Urinary bladder (tissue), 4 donors: Measurements from ENCODE around the gene CHP1. TPM values are rescaled to one million over a fixed set of nuclear protein-coding genes. Genes with fewer than 3 reads are reported as not detected.
"Not testable (repeated sequence)": the region's sequence is repeated elsewhere in the genome, so short reads cannot be mapped to it uniquely, and the experiment has no call there.

Experiments used
- DNase-seq: peaks from one replicate; pipeline ENCODE4 v3.0.0-alpha.2; 2015; ENCODE audit errors: extremely low spot score
- H3K27ac ChIP-seq: one replicate; pipeline ENCODE4 v1.5.1; 2013; ENCODE audit warnings: low read depth, mild to moderate bottlenecking, moderate library complexity
- H3K36me3 ChIP-seq: one replicate; pipeline ENCODE4 v1.6.1; 2013; ENCODE audit warnings: mild to moderate bottlenecking, moderate library complexity; ENCODE audit not compliant: insufficient read depth
- H3K4me1 ChIP-seq: one replicate; pipeline ENCODE4 v1.6.1; 2013; ENCODE audit warnings: mild to moderate bottlenecking, moderate library complexity; ENCODE audit not compliant: insufficient read depth
- H3K4me3 ChIP-seq: one replicate; pipeline ENCODE4 v1.5.1; 2013; ENCODE audit warnings: low read depth, low read length
- WGBS: extraction: QIAGEN DNeasy Blood & Tissue Kit; methylation state at CpG from one replicate; pipeline ENCODE4 v1.1.7; 2013; 5-methylcytosine and 5-hydroxymethylcytosine counted together
- polyA plus RNA-seq: library from polyadenylated mRNA; stranded (reverse); fragments of 200-250 nt; gene quantifications from one replicate; pipeline ENCODE4 v1.2.3, GENCODE V29; 2013
- total RNA-seq: library from RNA; depleted of rRNA; stranded (reverse); fragments of >200 nt; gene quantifications from one replicate; pipeline ENCODE4 v1.2.3, GENCODE V29; 2014
- donor health status: healthy with polysubstance abuse.
- donor health status: healthy.

The CHP1 gene
- total and polyA plus RNA-seq, 2 donors: 45.6 to 53.3 TPM

DNA sequence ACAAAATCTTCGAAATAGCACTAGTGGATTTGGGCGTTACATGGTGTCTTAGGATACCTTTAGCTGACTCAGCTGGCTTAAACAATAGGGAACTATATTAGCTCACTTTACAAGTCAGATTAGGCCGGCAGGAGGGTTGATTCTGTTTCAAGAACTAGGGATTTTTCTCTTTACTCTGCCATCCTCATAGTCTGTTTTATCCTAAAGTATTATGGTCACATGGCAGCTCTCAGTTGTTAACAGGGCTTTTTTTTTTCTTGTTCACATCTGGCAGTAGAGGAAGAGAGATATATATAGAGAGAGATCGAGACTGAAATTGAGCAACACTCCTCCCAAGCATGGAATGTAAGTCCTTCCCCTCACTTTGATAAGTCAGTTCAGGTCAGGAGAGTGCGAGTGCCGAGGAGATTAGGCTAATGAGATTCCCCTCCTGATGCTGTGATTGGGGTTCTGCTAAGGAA is 32.9 kb downstream of the CHP1 start:
- DNase-seq: no peak
- no peaks in the 10 kb centered on the region for H3K4me1 ChIP-seq
- WGBS: 66% methylated on average over 6 of the region's 6 CpGs
- no peak overlapping the region for H3K27ac ChIP-seq
- H3K4me3 ChIP-seq: no peak overlapping the region
- H3K36me3 ChIP-seq: peaks cover 2% of the 10 kb centered on the region

DNA sequence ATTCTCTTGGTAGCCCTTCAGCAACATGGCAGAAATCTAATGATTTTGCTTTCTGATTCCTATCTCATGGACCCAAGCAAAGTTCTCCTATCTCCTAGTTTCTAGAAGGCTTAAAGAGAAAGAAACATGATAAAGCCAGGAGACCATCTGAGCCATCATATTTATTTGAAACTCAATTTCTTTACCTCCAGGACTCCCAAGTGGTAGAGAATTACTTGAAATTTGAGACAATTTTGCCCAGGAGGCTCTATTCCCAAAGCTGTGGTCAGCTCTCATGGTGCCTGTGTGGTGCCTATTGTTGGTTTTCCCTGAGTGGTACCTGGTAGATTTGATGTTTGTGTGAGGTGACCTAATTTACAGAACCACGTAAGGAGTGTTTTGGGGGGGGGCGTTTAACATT is 38.8 kb downstream of the CHP1 start:
- no peak for DNase-seq
- no peak overlapping the region for H3K4me3 ChIP-seq
- peaks cover 2% of the 10 kb centered on the region for H3K36me3 ChIP-seq
- 93% methylated on average over 2 of the region's 2 CpGs for WGBS
- no peak overlapping the region for H3K27ac ChIP-seq
- no peaks in the 10 kb centered on the region for H3K4me1 ChIP-seq

- H3K4me3 ChIP-seq: no peak overlapping the region
- H3K4me1 ChIP-seq: no peaks in the 10 kb centered on the region
- peaks cover 2% of the 10 kb centered on the region for H3K36me3 ChIP-seq
- no peak overlapping the region for H3K27ac ChIP-seq
- no peak for DNase-seq
Measured at GRCh38 chr15:41276831-41277230, 45.8 kb downstream of the CHP1 start.

- 88% methylated on average over 3 of the region's 3 CpGs for WGBS
- no peak overlapping the region for H3K4me3 ChIP-seq
- no peaks in the 10 kb centered on the region for H3K36me3 ChIP-seq
- DNase-seq: no peak
- H3K27ac ChIP-seq: no peak overlapping the region
- H3K4me1 ChIP-seq: no peaks in the 10 kb centered on the region
Measured at GRCh38 chr15:41278319-41278718, 47.3 kb downstream of the CHP1 start.

- no peaks in the 10 kb centered on the region for H3K36me3 ChIP-seq
- 93% methylated on average over 1 of the region's 1 CpG for WGBS
- H3K27ac ChIP-seq: no peak overlapping the region
- H3K4me3 ChIP-seq: no peak overlapping the region
- no peaks in the 10 kb centered on the region for H3K4me1 ChIP-seq
- DNase-seq: no peak
Measured at GRCh38 chr15:41279535-41280283, 48.6 kb downstream of the CHP1 start.

GRCh38 chr15:41281236-41281635 is 50.2 kb downstream of the CHP1 start:
- no peak overlapping the region for H3K4me3 ChIP-seq
- no peak for DNase-seq
- whole genome bisulfite sequencing: 82% methylated on average over 1 of the region's 1 CpG
- H3K27ac ChIP-seq: no peak overlapping the region
- no peaks in the 10 kb centered on the region for H3K36me3 ChIP-seq
- no peaks in the 10 kb centered on the region for H3K4me1 ChIP-seq

DNA sequence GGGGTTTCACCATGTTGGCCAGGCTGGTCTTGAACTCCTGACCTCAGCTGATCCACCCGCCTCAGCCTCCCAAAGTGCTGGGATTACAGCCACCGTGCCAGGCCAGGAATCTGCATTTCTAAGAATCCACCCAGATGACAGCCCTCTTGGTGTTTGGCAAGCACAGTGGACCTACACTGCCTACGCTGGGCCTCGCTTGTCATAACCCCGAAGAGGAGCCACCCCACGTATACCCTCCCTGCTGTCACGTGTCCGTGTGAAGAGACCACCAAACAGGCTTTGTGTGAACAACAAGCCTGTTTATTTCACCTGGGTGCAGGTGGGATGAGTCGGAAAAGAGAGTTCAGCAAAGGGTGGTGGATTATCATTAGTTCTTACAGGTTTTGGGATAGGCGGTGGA is 51.4 kb downstream of the CHP1 start:
- WGBS: 92% methylated on average over 10 of the region's 10 CpGs
- H3K4me1 ChIP-seq, H3K4me3 ChIP-seq, DNase-seq, H3K27ac ChIP-seq, H3K36me3 ChIP-seq: not testable (repeated sequence)

- not testable (repeated sequence) for H3K36me3 ChIP-seq, DNase-seq, H3K4me1 ChIP-seq, H3K27ac ChIP-seq
- 41% methylated on average over 19 of the region's 19 CpGs for WGBS
- peak overlapping the region; percentile 70 for H3K4me3 ChIP-seq
Measured at GRCh38 chr15:41282980-41283652, 52.0 kb downstream of the CHP1 start.

DNA sequence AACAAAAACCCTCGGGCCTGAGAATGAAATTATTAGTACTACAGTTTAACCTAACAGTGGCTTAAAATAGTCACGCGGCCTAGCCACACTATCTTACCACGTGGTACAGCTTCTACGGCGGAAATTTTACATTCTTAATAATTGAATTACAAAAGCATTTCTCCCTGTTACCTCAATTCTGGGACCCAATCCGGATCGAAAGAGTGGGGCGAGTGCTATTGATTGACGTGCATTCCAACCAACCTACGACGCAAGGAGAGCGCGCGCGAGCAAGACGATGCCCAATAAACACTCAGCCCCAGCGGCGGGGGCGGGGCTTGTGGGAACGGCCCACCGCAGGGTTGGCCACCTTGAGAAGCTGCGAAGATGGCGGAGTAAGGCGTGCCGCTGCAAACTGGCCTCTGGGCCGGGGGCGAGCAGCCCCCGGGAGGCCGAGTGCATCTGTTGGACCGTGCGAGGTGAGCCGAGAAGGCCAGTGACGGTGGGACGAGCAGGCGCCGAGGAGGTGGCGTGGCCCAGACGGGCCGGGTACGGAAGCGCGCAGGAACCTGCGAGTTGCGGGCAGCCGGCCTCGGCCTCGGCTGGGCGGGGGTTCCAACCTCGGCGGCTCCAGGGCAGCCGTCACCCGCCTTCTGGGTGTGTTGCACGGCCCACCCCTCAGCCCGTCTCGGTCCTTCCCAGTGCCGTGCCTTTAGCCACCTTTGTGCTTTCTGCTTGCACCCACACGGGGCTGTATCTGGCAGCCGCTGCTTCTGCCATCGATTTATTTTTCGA is 52.8 kb downstream of the CHP1 start:
- no peaks in the 10 kb centered on the region for H3K4me1 ChIP-seq
- H3K4me3 ChIP-seq: peak overlapping the region; percentile 70
- H3K36me3 ChIP-seq: no peaks in the 10 kb centered on the region
- WGBS: under 1% methylated on average over 61 of the region's 61 CpGs
- DNase-seq: peak; percentile 98
- peak overlapping the region; percentile 76 for H3K27ac ChIP-seq

DNA sequence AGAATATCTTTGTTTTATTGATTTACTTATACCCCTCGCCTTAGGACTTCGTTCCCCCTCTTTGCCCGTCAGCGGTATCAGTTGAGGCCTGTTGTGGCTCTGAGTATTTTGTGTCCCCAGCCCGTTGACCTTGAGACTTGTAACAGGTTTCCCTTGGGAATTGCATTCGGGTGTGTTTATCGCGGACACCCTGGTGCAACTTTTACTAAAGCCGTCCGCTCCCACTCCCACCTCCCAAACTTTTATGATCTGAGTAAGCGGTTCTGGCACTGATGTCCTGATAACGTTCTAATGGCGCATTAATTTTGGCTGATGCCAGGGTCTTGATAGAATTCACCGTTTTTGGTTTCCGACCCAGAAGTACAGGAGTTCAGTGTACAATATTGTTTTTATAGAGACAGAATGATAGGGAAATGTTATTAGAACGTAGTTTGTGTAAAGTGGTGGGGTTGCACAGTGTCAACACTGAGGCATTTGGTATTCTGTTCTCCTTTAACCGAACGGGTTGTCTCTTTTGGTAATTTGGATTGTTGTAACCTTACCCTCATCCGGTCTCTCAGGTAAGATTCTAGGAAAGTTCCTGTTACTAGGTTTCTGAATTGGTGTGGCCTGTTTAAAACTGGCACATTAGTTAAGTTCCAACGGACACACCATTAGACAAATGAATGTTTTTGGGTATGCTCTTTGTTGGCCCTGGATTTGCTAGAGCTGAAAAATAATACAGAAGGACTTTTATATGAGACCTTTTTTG is 53.5 kb downstream of the CHP1 start:
- no peaks in the 10 kb centered on the region for H3K36me3 ChIP-seq
- 2% methylated on average over 20 of the region's 20 CpGs for WGBS
- no peak for DNase-seq
- H3K4me1 ChIP-seq: no peaks in the 10 kb centered on the region
- H3K4me3 ChIP-seq: peak overlapping the region; percentile 70
- peak overlapping the region; percentile 76 for H3K27ac ChIP-seq

GRCh38 chr15:41285285-41285684 is 54.2 kb downstream of the CHP1 start:
- 49% methylated on average over 7 of the region's 7 CpGs for WGBS
- no peak overlapping the region for H3K27ac ChIP-seq
- no peaks in the 10 kb centered on the region for H3K36me3 ChIP-seq
- DNase-seq: no peak
- no peaks in the 10 kb centered on the region for H3K4me1 ChIP-seq
- H3K4me3 ChIP-seq: no peak overlapping the region

GRCh38 chr15:41286665-41287333 is 55.7 kb downstream of the CHP1 start:
- Histone ChIP-seq H3K36me3 (no peaks in the 10 kb centered on the region), H3K4me1 (no peaks in the 10 kb centered on the region), H3K27ac (no peak overlapping the region), H3K4me3 (no peak overlapping the region)
- no peak for DNase-seq
- 97% methylated on average over 6 of the region's 6 CpGs for WGBS

DNA sequence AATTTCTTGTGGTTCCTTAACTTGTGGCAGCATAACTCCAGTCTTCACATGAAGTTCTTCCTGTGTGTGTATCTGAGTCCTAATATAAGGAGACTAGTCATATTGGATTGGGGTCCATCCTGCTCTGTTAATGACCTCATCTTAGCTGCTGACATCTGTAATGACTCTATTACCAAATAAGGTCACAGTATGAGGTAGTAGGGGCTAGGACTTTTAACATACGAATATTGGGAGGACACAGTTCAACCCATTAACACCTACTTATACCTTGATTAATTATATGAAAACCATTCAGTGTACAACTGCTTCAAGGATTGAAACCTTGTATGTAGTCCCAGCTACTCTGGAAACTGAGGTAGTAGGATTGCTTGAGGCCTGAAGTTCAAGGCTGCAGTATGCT is 57.4 kb downstream of the CHP1 start:
- H3K36me3 ChIP-seq: no peaks in the 10 kb centered on the region
- DNase-seq: no peak
- no peaks in the 10 kb centered on the region for H3K4me1 ChIP-seq
- 62% methylated on average over 1 of the region's 1 CpG for WGBS
- H3K27ac ChIP-seq: no peak overlapping the region
- H3K4me3 ChIP-seq: no peak overlapping the region
